ENCODE data around the gene ADAM10. TPM values are rescaled to one million over a fixed set of nuclear protein-coding genes. Genes with fewer than 3 reads are reported as not detected.

The ADAM10 gene
- total RNA-seq, 1 experiment from 2014 or later = 474 TPM

DNA sequence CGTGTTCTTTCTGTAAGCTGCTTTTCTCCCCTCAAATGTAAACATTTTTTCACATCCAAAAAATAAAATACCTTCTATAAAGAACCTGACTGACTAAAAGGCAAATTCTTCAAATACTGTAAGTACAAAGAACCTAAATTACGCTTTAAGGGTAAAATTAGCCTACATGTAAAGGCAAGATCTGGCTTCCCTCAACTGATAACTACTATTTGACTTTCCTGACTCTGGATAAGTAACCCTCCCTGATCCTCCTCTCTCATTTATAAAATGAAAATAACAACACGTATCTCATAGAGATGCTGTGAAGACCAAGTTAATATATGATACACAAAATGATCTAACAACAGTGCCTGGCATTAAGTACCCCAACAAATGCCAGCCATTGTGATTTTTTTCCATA is 12.2 kb downstream of the ADAM10 start:
- Mint-ChIP-seq H3K36me3 (ENCODE audit: insufficient read depth, unreplicated experiment) (peaks cover 7% of the 10 kb centered on the region), H3K4me1 (ENCODE audit: low read depth, unreplicated experiment) (peaks cover 76% of the 10 kb centered on the region), H3K4me3 (ENCODE audit: low read depth, unreplicated experiment) (no peak overlapping the region), H3K27ac (ENCODE audit: unreplicated experiment) (no peak overlapping the region), H3K27me3 (ENCODE audit: unreplicated experiment) (no peaks in the 10 kb centered on the region), H3K9me3 (ENCODE audit: low read depth, unreplicated experiment) (no peaks in the 10 kb centered on the region)
- CTCF ChIA-PET = no interaction called here
- no TSS peak for BruUV-seq (replicated peaks)
- intact Hi-C loops (cut with micrococcal nuclease; ENCODE audit: unreplicated experiment) = loop anchor here (10.0 kb wide), 1 partner anchor 52 kb away; no protein-coding TSS in a partner anchor
- DNase-seq = no peak
- TF ChIP-seq CTCF (IDR thresholded peaks at IDR 0.05; ENCODE audit: unreplicated experiment) = no peak

DNA sequence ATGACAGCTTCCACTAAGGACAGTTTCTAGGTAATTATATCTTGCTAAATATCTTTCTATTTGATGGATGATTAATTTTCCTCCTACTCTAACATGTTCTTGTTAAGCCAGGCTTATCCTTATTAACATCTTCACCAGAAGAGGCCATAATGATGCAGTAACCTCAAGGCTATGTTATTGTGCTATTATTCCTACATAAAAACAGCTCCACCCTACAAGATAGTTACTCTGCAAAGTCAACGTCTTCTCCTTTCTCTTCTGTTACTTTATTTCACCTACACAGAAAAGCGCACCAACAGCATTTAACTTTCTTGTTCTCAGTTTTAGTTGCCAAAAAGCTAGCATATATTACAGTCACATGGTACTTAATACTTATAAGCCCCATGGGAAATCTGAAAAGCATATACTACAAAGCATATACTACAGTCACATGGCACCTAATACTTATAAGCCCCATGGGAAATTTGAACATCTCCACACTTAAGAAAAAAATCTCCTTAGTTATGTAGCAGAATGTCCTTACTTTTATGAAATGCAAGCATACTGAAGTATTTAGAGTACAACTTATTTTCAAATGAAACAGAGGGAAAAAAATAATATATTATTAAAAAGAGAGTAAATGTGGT is 13.4 kb downstream of the ADAM10 start:
- intact Hi-C loops (cut with micrococcal nuclease; ENCODE audit: unreplicated experiment) = loop anchor here (10.0 kb wide), 1 partner anchor 51 kb away; no protein-coding TSS in a partner anchor
- H3K4me1 Mint-ChIP-seq (ENCODE audit: low read depth, unreplicated experiment) = peaks cover 76% of the 10 kb centered on the region
- DNase-seq = no peak
- no peak overlapping the region for H3K27ac Mint-ChIP-seq (ENCODE audit: unreplicated experiment)
- CTCF ChIA-PET = no interaction called here
- peaks cover 2% of the 10 kb centered on the region for H3K9me3 Mint-ChIP-seq (ENCODE audit: low read depth, unreplicated experiment)
- peaks cover 16% of the 10 kb centered on the region for H3K36me3 Mint-ChIP-seq (ENCODE audit: insufficient read depth, unreplicated experiment)
- no peaks in the 10 kb centered on the region for H3K27me3 Mint-ChIP-seq (ENCODE audit: unreplicated experiment)
- H3K4me3 Mint-ChIP-seq (ENCODE audit: low read depth, unreplicated experiment) = no peak overlapping the region
- TF ChIP-seq CTCF (IDR thresholded peaks at IDR 0.05; ENCODE audit: unreplicated experiment) = no peak
- BruUV-seq (replicated peaks) = no TSS peak

DNA sequence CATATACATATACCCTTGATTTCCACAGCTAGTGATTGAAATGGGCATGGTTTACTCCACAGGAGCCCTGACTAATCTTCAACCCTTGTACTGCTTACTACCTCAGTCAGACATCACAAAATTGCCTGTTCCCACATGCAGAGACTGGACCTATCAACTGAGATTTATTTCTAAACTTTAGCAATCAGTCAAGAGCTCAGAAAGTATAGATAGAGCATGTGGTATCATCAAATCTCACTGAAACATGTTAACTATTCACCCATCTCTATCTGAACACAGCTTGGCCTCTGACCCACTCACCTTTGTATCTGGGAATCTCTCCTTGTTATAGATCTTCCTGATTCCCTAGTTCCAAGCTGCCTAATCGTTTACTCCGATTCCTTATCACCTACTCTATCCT is 14.6 kb downstream of the ADAM10 start:
- Mint-ChIP-seq H3K36me3 (ENCODE audit: insufficient read depth, unreplicated experiment) (peaks cover 16% of the 10 kb centered on the region), H3K27ac (ENCODE audit: unreplicated experiment) (peak overlapping the region; percentile 42), H3K4me1 (ENCODE audit: low read depth, unreplicated experiment) (peaks cover 83% of the 10 kb centered on the region), H3K4me3 (ENCODE audit: low read depth, unreplicated experiment) (peak overlapping the region; percentile 4), H3K9me3 (ENCODE audit: low read depth, unreplicated experiment) (peaks cover 2% of the 10 kb centered on the region), H3K27me3 (ENCODE audit: unreplicated experiment) (no peaks in the 10 kb centered on the region)
- intact Hi-C loops (cut with micrococcal nuclease; ENCODE audit: unreplicated experiment) = loop anchor here (10.0 kb wide), 1 partner anchor 50 kb away; no protein-coding TSS in a partner anchor
- no peak for TF ChIP-seq CTCF (IDR thresholded peaks at IDR 0.05; ENCODE audit: unreplicated experiment)
- no peak for DNase-seq
- no TSS peak for BruUV-seq (replicated peaks)
- CTCF ChIA-PET = no interaction called here

DNA sequence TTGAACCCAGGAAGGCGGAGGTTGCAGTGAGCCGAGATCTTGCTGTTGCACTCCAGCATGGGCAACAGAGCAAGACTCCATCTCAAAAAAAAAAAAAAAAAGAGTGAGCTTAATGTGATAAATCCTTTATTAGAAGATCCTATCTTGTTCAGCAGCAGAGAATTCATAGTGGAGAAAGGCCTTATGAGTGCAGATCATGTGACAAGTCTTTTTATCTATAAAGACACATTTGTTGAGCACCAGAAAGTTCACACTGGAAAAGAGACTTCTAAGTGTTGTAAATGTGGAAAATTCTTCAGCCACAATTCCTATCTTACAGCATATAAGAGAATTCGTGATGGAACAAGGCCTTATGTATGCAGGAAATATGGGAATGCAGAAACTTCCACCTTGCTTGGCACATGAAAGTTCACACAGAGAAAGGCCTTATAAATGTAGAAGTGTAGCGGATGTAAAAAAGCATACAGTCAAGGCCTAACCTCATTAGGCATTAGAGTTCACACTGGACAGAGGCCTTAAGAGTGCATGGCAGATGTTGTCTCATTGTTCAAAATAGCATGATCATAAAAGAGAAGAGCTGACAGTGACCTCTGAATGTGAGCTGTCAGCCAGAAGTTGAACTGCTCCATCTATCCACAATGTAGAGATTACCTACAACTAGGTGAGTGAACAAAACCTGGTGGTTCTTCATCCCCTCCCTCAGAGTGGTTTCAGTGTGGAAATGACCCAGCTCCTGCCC is 16.7 kb downstream of the ADAM10 start:
- DNase-seq = no peak
- H3K4me3 Mint-ChIP-seq (ENCODE audit: low read depth, unreplicated experiment) = peak overlapping the region; percentile 26
- CTCF ChIA-PET = interaction anchor here (0.6 to 1.2 kb wide), 2 partner anchors 17 to 400 kb away, joined by 3 read pairs; no protein-coding TSS in a partner anchor
- peaks cover 2% of the 10 kb centered on the region for H3K9me3 Mint-ChIP-seq (ENCODE audit: low read depth, unreplicated experiment)
- peaks cover 68% of the 10 kb centered on the region for H3K4me1 Mint-ChIP-seq (ENCODE audit: low read depth, unreplicated experiment)
- peaks cover 16% of the 10 kb centered on the region for H3K36me3 Mint-ChIP-seq (ENCODE audit: insufficient read depth, unreplicated experiment)
- peak overlapping the region; percentile 94 for H3K27ac Mint-ChIP-seq (ENCODE audit: unreplicated experiment)
- intact Hi-C loops (cut with micrococcal nuclease; ENCODE audit: unreplicated experiment) = loop anchor here (10.0 kb wide), 1 partner anchor 48 kb away; no protein-coding TSS in a partner anchor
- H3K27me3 Mint-ChIP-seq (ENCODE audit: unreplicated experiment) = no peaks in the 10 kb centered on the region
- BruUV-seq (replicated peaks) = no TSS peak
- no peak for TF ChIP-seq CTCF (IDR thresholded peaks at IDR 0.05; ENCODE audit: unreplicated experiment)
